ENCODE data around the gene RHBDD2.

- TF ChIP-seq CTCF (conservative IDR thresholded peaks at IDR 0.05) (no peak), ZFX (IDR thresholded peaks at IDR 0.05) (no peak)
Observed at GRCh38 chr7:75878312-75878768, 494 bp upstream of the RHBDD2 start.

All from C4-2B (cell line).